ENCODE data around the gene NMNAT2.
A peak's percentile ranks its signal among the peaks of the same experiment; 100 is the strongest.
"Not testable (repeated sequence)": the region's sequence is repeated elsewhere in the genome, so short reads cannot be mapped to it uniquely, and the experiment has no call there.

Gene NMNAT2

DNA sequence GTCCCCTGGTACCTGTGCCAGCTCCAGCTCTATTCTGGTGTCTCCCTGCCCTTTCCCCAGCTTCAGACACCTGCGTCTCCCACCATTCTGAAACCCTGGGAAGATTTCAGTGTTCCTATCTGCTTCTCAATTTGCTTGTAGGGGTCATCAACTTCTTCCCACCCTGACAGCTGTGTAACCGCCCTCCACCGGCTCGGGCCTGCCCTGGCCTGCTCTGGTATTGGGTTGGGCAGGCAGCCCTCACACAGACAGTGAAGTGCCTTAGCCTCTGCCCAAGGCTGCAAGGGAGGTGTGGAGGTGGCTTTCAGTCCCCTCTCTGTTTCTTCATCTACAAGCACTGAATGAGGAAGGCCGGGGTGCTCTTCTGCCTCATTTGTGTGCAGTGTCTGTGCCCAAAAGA, 134.9 kb downstream of the NMNAT2 start:
- no peak for DNase-seq

- no peak for DNase-seq
Observed at GRCh38 chr1:183282101-183282855, 135.9 kb downstream of the NMNAT2 start.

- peak; percentile 80 for DNase-seq
Observed at GRCh38 chr1:183281553-183282091, 136.6 kb downstream of the NMNAT2 start.

DNA sequence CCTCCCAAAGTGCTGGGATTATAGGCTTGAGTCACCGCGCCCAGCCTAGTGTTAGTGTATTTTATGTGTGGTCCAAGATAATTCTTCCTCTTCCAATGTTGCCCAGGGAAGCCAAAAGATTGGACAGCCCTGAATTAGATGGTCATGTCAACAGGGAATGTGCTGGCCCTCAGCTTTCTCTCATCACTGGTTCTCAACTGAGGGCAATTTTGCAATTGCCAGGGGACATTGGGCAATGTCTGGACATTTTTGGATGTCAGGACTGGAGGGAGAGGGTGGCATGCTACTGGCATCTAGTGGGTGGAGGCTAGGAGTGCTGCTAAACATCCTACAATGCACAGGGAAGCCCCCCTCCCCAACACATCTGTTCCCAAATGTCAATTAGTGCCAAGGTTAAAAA, 137.1 kb downstream of the NMNAT2 start:
- peak; percentile 60 for DNase-seq

- peak; percentile 97 for DNase-seq
Observed at GRCh38 chr1:183279835-183280234, 138.3 kb downstream of the NMNAT2 start.

DNA sequence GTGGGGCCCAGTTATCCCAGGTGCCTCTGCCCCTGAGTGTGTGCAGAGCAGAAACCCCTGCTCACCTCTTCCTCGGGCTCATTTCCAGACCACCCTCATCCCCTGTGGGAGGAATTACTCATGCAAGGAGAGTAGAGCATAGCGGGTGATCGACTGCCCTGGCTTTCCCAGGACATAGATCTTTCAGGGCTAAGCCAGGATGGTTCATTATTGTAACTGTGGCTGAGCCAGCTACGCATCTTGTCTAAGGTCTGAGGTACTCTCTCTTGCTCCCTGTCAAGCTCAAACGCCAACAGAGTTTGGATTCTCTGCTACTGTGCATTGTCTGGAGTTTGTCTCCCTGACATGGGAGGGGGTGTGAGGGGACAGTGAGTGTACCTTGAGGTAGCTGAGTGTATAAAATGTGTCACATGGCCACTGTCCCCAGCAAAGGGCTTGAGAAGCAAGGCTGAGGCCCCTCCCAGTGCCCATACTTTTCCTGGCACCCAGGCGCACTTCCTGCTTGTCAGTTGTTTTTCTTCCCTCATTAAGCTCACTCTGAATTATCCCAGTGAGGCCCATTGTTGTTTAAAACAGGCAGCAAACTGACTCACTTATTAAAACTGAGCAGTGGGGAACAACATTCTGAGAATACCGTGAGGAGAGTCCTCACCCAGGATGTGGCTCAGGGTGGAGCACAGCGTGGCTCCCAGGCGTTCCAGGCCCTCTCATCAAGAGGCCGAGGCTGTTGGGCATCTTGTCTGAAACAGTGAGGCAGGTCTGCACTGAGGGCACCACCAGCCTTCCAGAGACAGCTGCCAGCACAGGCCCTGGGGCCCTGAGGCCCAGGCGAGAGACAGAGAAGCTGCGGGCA, 139.2 kb downstream of the NMNAT2 start:
- DNase-seq = peak; percentile 83

GRCh38 chr1:183277821-183278738, 140.1 kb downstream of the NMNAT2 start:
- DNase-seq = no peak

DNA sequence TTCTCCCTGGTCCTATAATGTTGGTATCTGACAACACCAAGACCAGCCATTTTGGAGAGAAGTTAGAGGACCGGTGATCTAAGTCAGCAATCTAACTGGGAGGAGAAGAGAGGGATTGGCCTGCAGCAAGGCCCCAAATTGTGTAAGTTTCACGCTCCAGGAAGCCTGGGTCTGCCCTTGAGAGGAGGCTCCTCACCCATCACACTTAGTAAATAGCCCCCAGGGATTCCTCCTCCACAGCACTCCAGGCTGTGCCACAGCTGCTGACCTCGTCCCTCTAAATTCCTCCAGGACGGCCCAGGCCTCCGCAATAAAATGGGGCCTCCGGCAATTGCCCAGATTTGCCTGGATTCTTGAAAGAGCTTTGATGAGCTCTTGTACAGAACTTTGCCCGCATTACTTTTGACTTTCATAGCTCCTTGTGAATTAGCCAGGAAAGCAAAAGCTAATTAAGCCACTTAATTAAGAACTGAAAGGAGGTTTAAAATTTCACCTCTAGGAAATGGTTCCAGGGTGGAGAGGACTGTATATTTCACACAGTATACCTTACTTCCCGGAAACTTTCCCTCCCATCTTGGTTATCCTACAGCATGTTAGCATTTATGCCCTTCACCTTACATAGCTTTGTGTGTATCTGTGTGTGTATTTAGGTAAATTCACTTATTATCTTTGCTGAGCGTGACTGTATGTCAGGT, 141.6 kb downstream of the NMNAT2 start:
- no peak for DNase-seq

GRCh38 chr1:183275322-183275721, 142.9 kb downstream of the NMNAT2 start:
- DNase-seq = no peak

- no peak for DNase-seq
Observed at GRCh38 chr1:183274836-183275235, 143.3 kb downstream of the NMNAT2 start.

DNA sequence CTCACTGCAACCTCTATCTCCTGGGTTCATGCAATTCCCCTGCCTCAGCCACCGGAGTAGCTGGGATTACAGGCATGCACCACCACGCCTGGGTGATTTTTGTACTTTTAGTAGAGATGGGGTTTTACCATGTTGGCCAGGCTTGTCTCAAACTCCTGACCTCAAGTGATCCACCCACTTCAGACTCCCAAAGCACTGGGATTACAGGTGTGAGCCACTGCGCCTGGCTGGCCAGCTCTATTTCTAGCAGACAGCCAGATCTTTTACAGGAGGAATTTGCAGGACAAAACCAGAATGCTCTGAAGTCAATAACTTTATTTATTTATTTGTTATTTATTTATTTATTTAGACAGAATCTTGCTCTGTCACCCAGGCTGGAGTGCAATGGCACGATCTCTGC, 144.2 kb downstream of the NMNAT2 start:
- DNase-seq = not testable (repeated sequence)

DNA sequence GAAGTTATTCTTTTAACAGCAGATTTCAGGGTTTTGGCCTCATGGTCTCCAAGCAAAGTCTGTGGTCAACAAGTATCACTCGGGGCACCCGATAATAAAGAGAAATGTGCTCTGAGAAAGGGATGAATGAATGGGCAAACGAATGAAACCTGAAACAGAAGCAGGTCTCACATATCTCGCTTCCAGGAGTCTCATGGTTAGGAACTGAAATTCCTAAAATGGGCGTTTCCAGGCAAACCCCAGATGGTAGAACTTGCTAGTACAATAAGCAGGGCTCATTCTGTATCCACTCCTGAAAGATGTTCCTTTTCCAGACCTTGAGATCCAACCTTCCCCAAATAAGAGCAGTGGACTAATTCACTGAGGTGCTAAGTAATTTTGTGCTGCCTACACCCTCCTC, 144.9 kb downstream of the NMNAT2 start:
- peak; percentile 44 for DNase-seq

- DNase-seq = peak; percentile 96
Observed at GRCh38 chr1:183272390-183272848, 145.8 kb downstream of the NMNAT2 start.

- peak; percentile 94 for DNase-seq
Observed at GRCh38 chr1:183270541-183271141, 147.5 kb downstream of the NMNAT2 start.

GRCh38 chr1:183267646-183268431, 150.3 kb downstream of the NMNAT2 start:
- DNase-seq = peak; percentile 97

GRCh38 chr1:183263886-183264602, 154.1 kb downstream of the NMNAT2 start:
- no peak for DNase-seq

DNA sequence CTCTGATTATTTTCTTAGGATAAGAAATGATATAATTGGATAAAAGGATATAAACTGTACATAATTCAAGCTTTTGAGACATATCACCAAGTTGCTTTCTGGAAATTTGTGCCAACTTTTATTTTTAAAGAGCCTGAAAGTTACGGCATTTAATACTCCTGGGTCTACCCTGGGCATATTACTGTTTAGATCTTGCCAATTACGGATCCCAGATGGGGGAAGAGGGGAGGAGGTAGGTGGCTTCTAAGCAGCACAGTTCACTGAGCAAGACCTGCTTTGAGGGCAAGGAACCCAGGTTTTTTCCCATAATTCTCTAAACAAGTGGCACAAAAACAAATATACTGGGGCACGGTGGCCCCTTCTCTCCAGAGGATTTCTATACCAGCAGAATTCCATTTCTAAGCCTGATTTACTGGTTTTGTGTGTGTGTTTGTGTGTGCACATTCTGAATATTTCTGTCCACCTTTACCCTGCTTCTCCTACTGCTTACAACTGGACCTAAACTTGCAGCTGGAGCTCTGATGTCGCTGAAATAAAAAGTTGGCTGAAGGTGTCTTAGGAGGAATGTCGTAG, 155.5 kb downstream of the NMNAT2 start:
- DNase-seq = no peak

DNA sequence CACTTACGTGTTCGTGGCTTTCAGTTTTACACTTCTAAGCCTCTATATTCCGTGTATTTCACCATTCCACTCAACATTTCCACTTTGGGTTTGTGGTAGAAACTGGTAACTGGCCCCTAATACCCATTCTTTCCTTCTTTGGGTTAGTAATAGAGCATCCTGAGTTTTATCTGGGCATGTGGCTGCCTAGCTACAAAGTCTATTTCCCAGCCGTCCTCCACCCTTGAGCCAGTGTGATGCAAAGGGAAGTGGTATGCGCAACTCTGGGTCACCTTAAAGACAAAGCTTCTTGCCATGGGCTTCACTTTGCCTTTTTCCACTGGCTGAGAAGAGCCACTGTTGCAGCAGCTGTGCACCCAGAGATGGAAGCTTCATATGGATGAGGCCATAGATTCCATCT, 158.3 kb downstream of the NMNAT2 start:
- no peak for DNase-seq

DNA sequence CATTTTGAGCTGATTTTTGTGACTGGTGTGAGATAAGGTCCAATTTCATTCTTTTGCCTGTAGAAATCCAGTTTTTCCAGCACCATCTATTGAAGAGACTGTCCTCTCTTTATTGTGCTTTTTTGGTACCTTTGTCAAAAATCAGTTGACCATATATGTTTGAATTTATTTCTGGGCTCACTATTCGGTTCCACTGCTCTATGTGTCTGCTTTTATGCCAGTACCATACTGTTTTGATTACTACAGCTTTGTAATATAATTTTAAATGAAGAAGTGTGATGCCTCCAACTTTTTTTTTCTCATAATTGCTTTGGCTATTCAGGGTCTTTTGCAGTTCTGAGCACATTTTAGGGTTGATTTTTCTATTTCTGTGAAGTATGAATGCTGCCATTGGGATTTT, 163.1 kb downstream of the NMNAT2 start:
- DNase-seq = no peak

Data from HCEC 1CT (cell line).